ACC112 (cell line): ENCODE data around the gene FRY.
A peak's percentile ranks its signal among the peaks of the same experiment; 100 is the strongest.

ENCODE experiments used
- H2AFZ ChIP-seq: fragments of 200-600 bp; sonication (generic); one replicate; pipeline ENCODE4 v1.6.0; 2017; ENCODE audit warnings: antibody characterized with exemption, low read length; ENCODE audit not compliant: unreplicated experiment
- H3K27ac ChIP-seq: fragments of 200-600 bp; sonication (generic); 2 replicates; pipeline ENCODE4 v1.5.1; 2014; ENCODE audit warnings: low read depth, mild to moderate bottlenecking, antibody characterized with exemption, low read length, moderate library complexity
- H3K27me3 ChIP-seq: fragments of 200-600 bp; sonication (generic); 2 replicates; pipeline ENCODE4 v1.6.1; 2014; ENCODE audit warnings: mild to moderate bottlenecking, antibody characterized with exemption, low read length, moderate library complexity, mixed read lengths; ENCODE audit not compliant: insufficient read depth
- H3K36me3 ChIP-seq: fragments of 200-600 bp; sonication (generic); 2 replicates; pipeline ENCODE4 v1.6.1; 2016; ENCODE audit warnings: mild to moderate bottlenecking, antibody characterized with exemption, low read length, moderate library complexity, mixed read lengths; ENCODE audit not compliant: insufficient read depth
- H3K4me1 ChIP-seq: fragments of 200-600 bp; sonication (generic); one replicate; pipeline ENCODE4 v1.6.1; 2016; ENCODE audit warnings: low read length, mixed read lengths; ENCODE audit not compliant: insufficient read depth, unreplicated experiment, control insufficient read depth
- H3K4me3 ChIP-seq: fragments of 200-600 bp; sonication (generic); 2 replicates; pipeline ENCODE4 v1.5.1; 2014; ENCODE audit warnings: mild to moderate bottlenecking, low read depth, low read length
- H3K79me2 ChIP-seq: fragments of 200-600 bp; sonication (generic); one replicate; pipeline ENCODE4 v1.6.0; 2016; ENCODE audit warnings: low read length; ENCODE audit not compliant: control insufficient read depth, unreplicated experiment, insufficient read depth

FRY gene

DNA sequence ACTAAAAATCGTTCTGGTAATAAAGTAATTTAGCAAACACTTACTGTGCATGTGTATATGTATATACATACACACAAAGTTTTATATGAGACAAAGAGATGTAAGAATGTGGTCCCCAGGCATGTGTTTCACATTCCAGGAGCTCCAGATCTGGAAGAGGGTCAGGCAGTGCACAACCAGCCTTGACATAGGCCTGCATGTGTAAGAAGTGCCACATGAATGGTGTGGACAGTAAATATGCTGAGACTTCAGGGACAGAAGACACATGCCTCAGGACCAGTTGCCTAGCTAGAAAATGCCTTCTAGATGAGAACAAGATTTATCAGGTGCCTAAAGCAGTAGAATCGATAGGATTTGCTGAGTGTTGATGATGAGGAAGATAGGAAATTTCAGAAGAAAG lies 76.4 kb downstream of the FRY start:
- Histone ChIP-seq H3K4me3 (no peak overlapping the region), H2AFZ (no peak overlapping the region), H3K4me1 (no peaks in the 10 kb centered on the region), H3K79me2 (no peaks in the 10 kb centered on the region), H3K27ac (no peak overlapping the region), H3K27me3 (no peaks in the 10 kb centered on the region), H3K36me3 (no peaks in the 10 kb centered on the region)

GRCh38 chr13:32113532-32113931 lies 82.0 kb downstream of the FRY start:
- Histone ChIP-seq H3K4me1 (no peaks in the 10 kb centered on the region), H2AFZ (no peak overlapping the region), H3K4me3 (no peak overlapping the region), H3K36me3 (no peaks in the 10 kb centered on the region), H3K27me3 (no peaks in the 10 kb centered on the region), H3K27ac (no peak overlapping the region), H3K79me2 (no peaks in the 10 kb centered on the region)

DNA sequence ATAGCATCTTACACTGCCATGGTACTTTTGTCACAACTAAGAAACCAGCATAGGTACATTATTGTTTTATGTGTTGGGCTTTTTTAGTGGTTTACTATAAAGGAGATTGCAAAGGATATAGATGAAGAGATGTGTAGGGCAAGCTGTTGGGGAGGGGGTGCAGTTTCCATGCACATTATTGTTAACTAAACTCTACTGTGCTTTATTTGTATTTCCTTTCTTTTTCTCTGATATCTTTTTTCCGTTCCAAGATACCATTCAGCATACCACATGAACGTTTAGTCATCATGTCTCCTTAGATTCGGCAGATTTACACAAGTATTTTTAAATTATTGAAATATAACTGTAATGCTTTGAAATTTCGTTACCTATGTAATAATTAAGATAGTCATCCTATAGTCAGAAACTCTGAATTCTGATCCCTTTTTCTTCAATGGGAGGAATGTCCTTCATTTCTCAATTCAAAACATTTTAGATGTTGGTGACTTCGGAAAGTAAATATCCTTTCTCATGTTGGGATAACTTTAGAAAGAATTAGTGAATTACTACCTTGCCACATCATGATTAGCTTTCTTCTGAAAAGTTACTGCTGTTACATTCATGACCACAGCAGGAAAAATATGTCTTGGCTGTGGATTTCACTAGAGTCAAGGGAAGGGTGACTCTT lies 82.8 kb downstream of the FRY start:
- Histone ChIP-seq H3K79me2 (no peaks in the 10 kb centered on the region), H3K4me3 (no peak overlapping the region), H3K27me3 (no peaks in the 10 kb centered on the region), H3K36me3 (no peaks in the 10 kb centered on the region), H3K4me1 (no peaks in the 10 kb centered on the region), H3K27ac (no peak overlapping the region), H2AFZ (no peak overlapping the region)

GRCh38 chr13:32115066-32115465 lies 83.5 kb downstream of the FRY start:
- Histone ChIP-seq H3K79me2 (no peaks in the 10 kb centered on the region), H3K27me3 (no peaks in the 10 kb centered on the region), H3K27ac (no peak overlapping the region), H3K36me3 (no peaks in the 10 kb centered on the region), H2AFZ (no peak overlapping the region), H3K4me3 (no peak overlapping the region), H3K4me1 (no peaks in the 10 kb centered on the region)

- Histone ChIP-seq H3K27ac (no peak overlapping the region), H3K79me2 (no peaks in the 10 kb centered on the region), H3K27me3 (no peaks in the 10 kb centered on the region), H2AFZ (no peak overlapping the region), H3K4me1 (no peaks in the 10 kb centered on the region), H3K4me3 (no peak overlapping the region), H3K36me3 (no peaks in the 10 kb centered on the region)
These were observed 84.6 kb downstream of the FRY start for GRCh38 chr13:32116210-32116609.

DNA sequence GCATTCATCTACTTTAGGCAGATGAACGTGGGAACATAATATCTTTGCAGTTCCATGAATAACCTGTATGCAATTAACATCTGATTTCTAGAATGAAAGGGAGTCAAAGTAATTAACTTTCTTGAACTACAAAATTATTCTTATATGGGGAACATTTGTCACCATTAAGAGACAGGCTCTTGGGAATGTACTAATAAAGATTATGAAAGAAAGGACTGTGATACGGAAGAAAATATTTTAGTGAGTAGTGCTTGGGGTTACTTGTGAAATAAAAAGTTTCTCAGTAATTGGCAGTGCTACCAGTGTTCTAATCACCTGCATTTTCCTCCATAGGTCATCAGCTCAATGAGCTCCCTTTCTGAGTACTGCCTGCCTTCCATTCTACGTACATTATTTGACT lies 85.4 kb downstream of the FRY start:
- Histone ChIP-seq H3K27ac (no peak overlapping the region), H3K4me1 (no peaks in the 10 kb centered on the region), H2AFZ (no peak overlapping the region), H3K79me2 (no peaks in the 10 kb centered on the region), H3K36me3 (no peaks in the 10 kb centered on the region), H3K4me3 (no peak overlapping the region), H3K27me3 (no peaks in the 10 kb centered on the region)

DNA sequence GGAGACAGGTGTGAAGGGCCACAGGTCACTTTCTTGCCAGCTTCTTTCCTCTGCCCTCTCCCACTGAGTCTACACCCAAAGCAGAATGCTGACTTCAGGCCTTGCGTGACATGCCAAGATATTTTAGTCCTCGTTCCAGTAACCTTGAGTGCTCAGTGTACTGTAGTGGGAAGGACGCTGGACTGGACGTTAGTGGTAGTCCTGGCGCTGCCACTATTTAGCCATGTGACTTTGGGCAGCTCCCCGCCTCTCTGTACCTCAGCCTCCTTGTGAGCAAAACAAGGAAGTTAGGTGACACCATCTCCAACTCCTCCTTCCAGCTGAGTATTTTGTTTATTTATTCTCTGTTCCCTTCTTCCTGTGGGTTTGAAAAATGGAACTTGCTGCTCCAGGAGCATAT lies 86.1 kb downstream of the FRY start:
- Histone ChIP-seq H2AFZ (no peak overlapping the region), H3K79me2 (no peaks in the 10 kb centered on the region), H3K27ac (no peak overlapping the region)

GRCh38 chr13:32121316-32121715 lies 89.7 kb downstream of the FRY start:
- no peak overlapping the region for H3K27ac ChIP-seq
- H2AFZ ChIP-seq, result no peak overlapping the region
- H3K4me1 ChIP-seq, result peaks cover 7% of the 10 kb centered on the region
- no peak overlapping the region for H3K4me3 ChIP-seq
- H3K36me3 ChIP-seq, result no peaks in the 10 kb centered on the region
- H3K27me3 ChIP-seq, result no peaks in the 10 kb centered on the region
- H3K79me2 ChIP-seq, result no peaks in the 10 kb centered on the region

More for the DNA sequence above, 86.1 kb downstream of the FRY start:
- H3K4me1 ChIP-seq, result no peaks in the 10 kb centered on the region
- H3K27me3 ChIP-seq, result no peaks in the 10 kb centered on the region
- H3K4me3 ChIP-seq, result no peak overlapping the region
- H3K36me3 ChIP-seq, result no peaks in the 10 kb centered on the region

DNA sequence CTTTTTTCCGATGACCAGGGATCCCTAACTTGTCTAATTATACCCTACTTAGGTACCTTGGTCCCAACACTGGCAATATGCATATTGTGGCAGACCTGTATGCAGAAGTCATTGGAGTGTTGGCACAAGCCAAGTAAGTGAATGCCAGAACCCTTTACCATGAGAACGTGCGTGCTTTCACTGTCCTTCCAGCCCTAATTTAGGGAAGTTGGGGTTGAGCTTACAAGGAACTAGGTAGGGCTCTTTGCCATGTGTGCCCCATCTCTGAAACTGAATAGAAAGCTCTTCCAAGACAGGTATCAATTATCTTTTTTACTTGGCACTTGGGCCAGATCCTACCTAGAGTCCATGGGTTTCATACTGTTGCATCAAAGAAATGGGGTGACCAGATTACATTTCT lies 93.2 kb downstream of the FRY start:
- H3K27ac ChIP-seq, result peak overlapping the region; percentile 54
- peaks cover 7% of the 10 kb centered on the region for H3K4me1 ChIP-seq
- no peaks in the 10 kb centered on the region for H3K36me3 ChIP-seq
- H3K79me2 ChIP-seq, result no peaks in the 10 kb centered on the region
- no peaks in the 10 kb centered on the region for H3K27me3 ChIP-seq
- H2AFZ ChIP-seq, result no peak overlapping the region
- H3K4me3 ChIP-seq, result no peak overlapping the region

GRCh38 chr13:32125221-32125689 lies 93.7 kb downstream of the FRY start:
- Histone ChIP-seq H3K4me1 (peaks cover 7% of the 10 kb centered on the region), H3K36me3 (no peaks in the 10 kb centered on the region), H3K27me3 (no peaks in the 10 kb centered on the region), H3K27ac (peak overlapping the region; percentile 54), H2AFZ (peak overlapping the region; percentile 2), H3K4me3 (no peak overlapping the region), H3K79me2 (no peaks in the 10 kb centered on the region)

DNA sequence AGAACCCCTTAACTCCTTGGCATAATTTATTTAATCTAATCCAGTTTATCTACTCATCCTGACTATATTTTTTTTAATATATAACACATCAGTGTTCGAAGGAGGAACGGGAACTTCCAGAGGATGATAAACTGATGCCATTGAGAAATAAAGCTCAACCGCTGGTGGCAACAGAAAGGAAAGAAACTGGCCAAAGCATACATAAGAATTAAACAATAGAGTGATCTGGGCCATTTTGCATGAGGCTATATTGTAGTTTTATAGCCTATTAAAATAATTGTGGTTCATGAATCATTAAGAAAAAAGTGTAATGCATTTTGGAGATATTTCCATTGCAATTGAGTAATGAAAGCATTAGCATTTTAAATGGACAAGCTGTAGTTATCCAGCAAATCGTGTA lies 94.2 kb downstream of the FRY start:
- peak overlapping the region; percentile 54 for H3K27ac ChIP-seq
- no peaks in the 10 kb centered on the region for H3K36me3 ChIP-seq
- peaks cover 7% of the 10 kb centered on the region for H3K4me1 ChIP-seq
- H3K4me3 ChIP-seq, result no peak overlapping the region
- no peaks in the 10 kb centered on the region for H3K79me2 ChIP-seq
- H2AFZ ChIP-seq, result peak overlapping the region; percentile 2
- no peaks in the 10 kb centered on the region for H3K27me3 ChIP-seq
